Spleen (tissue), 11 donors: Measurements from ENCODE around the gene ACOD1. TPM values are rescaled to one million over a fixed set of nuclear protein-coding genes. Genes with fewer than 3 reads are reported as not detected.

Experiments used
- DNase-seq: peaks from one replicate; pipeline ENCODE4 v3.0.0-alpha.2; 2020
- H3K27ac ChIP-seq, 8 donors: fragments of 200-600 bp; sonication (generic) in 7 of 8; 1 replicate in 4 of 8; 2 replicates in 4 of 8; pipeline versions ENCODE4 v1.5.0 to v1.8.0; 2016 to 2021; ENCODE audit warnings: inconsistent platforms in 4 of 8, mild to moderate bottlenecking in 4 of 8, moderate library complexity in 1 of 8
- H3K27me3 ChIP-seq, 7 donors: fragments of 200-600 bp; sonication (generic) in 6 of 7; replicated peaks in 1 of 7; 1 replicate in 4 of 7; 2 replicates in 3 of 7; pipeline versions ENCODE4 v1.5.0 to v1.8.0; 2016 to 2021; ENCODE audit warnings: inconsistent platforms in 3 of 7, mild to moderate bottlenecking in 1 of 7
- H3K36me3 ChIP-seq, 6 donors: fragments of 200-600 bp; sonication (generic) in 5 of 6; 1 replicate in 4 of 6; 2 replicates in 2 of 6; pipeline versions ENCODE4 v1.5.0 to v1.8.0; 2016 to 2021; ENCODE audit warnings: inconsistent platforms in 2 of 6
- H3K4me1 ChIP-seq, 6 donors: fragments of 200-600 bp; sonication (generic) in 5 of 6; 1 replicate in 3 of 6; 2 replicates in 3 of 6; pipeline versions ENCODE4 v1.5.0 to v1.8.0; 2016 to 2021; ENCODE audit warnings: inconsistent platforms in 3 of 6
- H3K4me3 ChIP-seq, 8 donors: fragments of 200-600 bp; sonication (generic) in 7 of 8; 1 replicate in 4 of 8; 2 replicates in 4 of 8; pipeline versions ENCODE4 v1.5.0 to v1.8.0; 2016 to 2021; ENCODE audit warnings: inconsistent platforms in 4 of 8, mild to moderate bottlenecking in 4 of 8, moderate library complexity in 2 of 8
- H3K9me3 ChIP-seq, 8 donors: fragments of 200-600 bp; sonication (generic) in 7 of 8; 1 replicate in 4 of 8; 2 replicates in 4 of 8; pipeline versions ENCODE4 v1.5.0 to v1.8.0; 2016 to 2021; ENCODE audit warnings: inconsistent platforms in 4 of 8
- POLR2A ChIP-seq, 3 donors: fragments of 450-650 bp; IDR thresholded peaks; one replicate each; pipeline ENCODE4 v1.5.1; 2017; ENCODE audit warnings: antibody characterized with exemption in 3 of 3, mild to moderate bottlenecking in 1 of 3
- POLR2AphosphoS5 ChIP-seq, 3 donors: sonication (generic); formaldehyde crosslinking; IDR thresholded peaks; one replicate each; pipeline ENCODE4 v1.5.1; 2017; ENCODE audit warnings: antibody characterized with exemption in 3 of 3
- WGBS, 5 donors: extraction: QIAGEN DNeasy Blood & Tissue Kit in 3 of 5; methylation state at CpG; one replicate each; pipeline versions ENCODE4 v1.1.5 to v1.1.7; 2013 to 2018; 5-methylcytosine and 5-hydroxymethylcytosine counted together
- intact Hi-C: fragments of 100-400 bp; cut with DNase I; formaldehyde crosslinking; loops from one replicate; pipeline ENCODE4 v1.15.0; 2023; ENCODE audit warnings: low total_unique reads
- polyA plus RNA-seq, 3 donors: library from polyadenylated mRNA; stranded (reverse); fragments of 200-250 nt; gene quantifications; one replicate each; pipeline ENCODE4 v1.2.1, GENCODE V29; 2013
- total RNA-seq, 7 donors: library from RNA; depleted of rRNA in 3 of 7; stranded (reverse); fragments of >200 nt in 3 of 7; fragmentation: NEBNext Ultra II Directional in 4 of 7; extraction: Animal tissue kit (Norgen Biotek cat#: 25700) in 4 of 7; gene quantifications; one replicate each; pipeline versions ENCODE4 v1.1.0 to v1.2.1, GENCODE V29; 2016 to 2021
- TF ChIP-seq, protein P1 (sequence below), 11 experiments: fragments of 200-600 bp in 7 of 11; fragments of 450-650 bp in 4 of 11; sonication (generic) in 4 of 11; IDR thresholded peaks in 8 of 11; conservative IDR thresholded peaks in 3 of 11; 1 replicate in 7 of 11; 2 replicates in 4 of 11; pipeline versions ENCODE4 v1.4.0 to v1.8.0; 2016 to 2021; ENCODE audit warnings: antibody characterized with exemption in 11 of 11, inconsistent platforms in 4 of 11, mild to moderate bottlenecking in 1 of 11
- donor health status: healthy with polysubstance abuse.
- donor health status: DM: no; HTN: no; CAD: no; lungs with moderate emphysema.
- donor health status: DM: no; HTN: no; CAD: no.
- donor health status: Bipolar disorder and iron deficiency.
- donor health status: healthy.
- donor health status: DM: no; HTN: no; CAD: no.
- donor health status: DM: yes; HTN: yes; CAD: no.

Gene ACOD1
- total and polyA plus RNA-seq, 10 donors, result 0.10 to 0.33 (median 0.15) TPM; not detected in 6

DNA sequence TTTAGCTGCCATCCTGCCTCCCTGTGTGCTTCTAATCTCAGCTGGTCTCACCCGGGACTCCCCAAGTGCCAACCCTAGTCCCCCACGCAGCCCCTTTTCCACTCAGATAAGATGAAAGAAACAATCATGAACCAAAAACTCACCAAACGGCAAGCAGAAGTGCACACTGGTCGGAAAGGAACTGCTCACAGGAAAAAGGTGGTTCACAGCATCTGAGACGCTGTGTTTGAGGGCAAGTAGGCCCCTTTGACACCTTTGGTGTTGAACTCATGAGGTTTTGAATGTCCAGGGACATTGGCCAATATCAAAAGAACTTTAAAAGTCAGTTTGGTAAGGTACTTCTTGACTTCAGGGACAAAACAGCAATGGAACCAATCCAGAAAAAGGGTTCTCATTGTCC lies 20.4 kb upstream of the ACOD1 start:
- peaks cover 0 to 14% (median 9%) of the 10 kb centered on the region in 8 donors for H3K9me3 ChIP-seq
- 43 to 60% (median 54%) methylated on average over 5 of the region's 5 CpGs for WGBS, 5 donors
- intact Hi-C loops, result no loop called here

GRCh38 chr13:76928456-76928855 lies 19.9 kb upstream of the ACOD1 start:
- Histone ChIP-seq H3K36me3 (no peaks in the 10 kb centered on the region), H3K27me3 (no peaks in the 10 kb centered on the region), H3K27ac (no peak overlapping the region), H3K4me3 (no peak overlapping the region), H3K9me3 (peaks cover 0 to 14% (median 9%) of the 10 kb centered on the region in 8 donors), H3K4me1 (no peaks in the 10 kb centered on the region)
- TF ChIP-seq POLR2AphosphoS5 (IDR thresholded peaks at IDR 0.05) (no peak), POLR2A (IDR thresholded peaks at IDR 0.05) (no peak)
- TF ChIP-seq, protein P1, sequence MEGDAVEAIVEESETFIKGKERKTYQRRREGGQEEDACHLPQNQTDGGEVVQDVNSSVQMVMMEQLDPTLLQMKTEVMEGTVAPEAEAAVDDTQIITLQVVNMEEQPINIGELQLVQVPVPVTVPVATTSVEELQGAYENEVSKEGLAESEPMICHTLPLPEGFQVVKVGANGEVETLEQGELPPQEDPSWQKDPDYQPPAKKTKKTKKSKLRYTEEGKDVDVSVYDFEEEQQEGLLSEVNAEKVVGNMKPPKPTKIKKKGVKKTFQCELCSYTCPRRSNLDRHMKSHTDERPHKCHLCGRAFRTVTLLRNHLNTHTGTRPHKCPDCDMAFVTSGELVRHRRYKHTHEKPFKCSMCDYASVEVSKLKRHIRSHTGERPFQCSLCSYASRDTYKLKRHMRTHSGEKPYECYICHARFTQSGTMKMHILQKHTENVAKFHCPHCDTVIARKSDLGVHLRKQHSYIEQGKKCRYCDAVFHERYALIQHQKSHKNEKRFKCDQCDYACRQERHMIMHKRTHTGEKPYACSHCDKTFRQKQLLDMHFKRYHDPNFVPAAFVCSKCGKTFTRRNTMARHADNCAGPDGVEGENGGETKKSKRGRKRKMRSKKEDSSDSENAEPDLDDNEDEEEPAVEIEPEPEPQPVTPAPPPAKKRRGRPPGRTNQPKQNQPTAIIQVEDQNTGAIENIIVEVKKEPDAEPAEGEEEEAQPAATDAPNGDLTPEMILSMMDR (IDR thresholded peaks at IDR 0.05 in 8 of 11, conservative IDR thresholded peaks at IDR 0.05 in 3 of 11), result no peak
- whole genome bisulfite sequencing, 5 donors, result 77 to 90% (median 87%) methylated on average over 3 of the region's 3 CpGs
- intact Hi-C loops, result no loop called here
- no peak for DNase-seq

More for the DNA sequence above, 20.4 kb upstream of the ACOD1 start:
- H3K27ac ChIP-seq, result no peak overlapping the region
- H3K27me3 ChIP-seq, result no peaks in the 10 kb centered on the region
- no peaks in the 10 kb centered on the region for H3K36me3 ChIP-seq
- no peaks in the 10 kb centered on the region for H3K4me1 ChIP-seq
- TF ChIP-seq POLR2AphosphoS5 (IDR thresholded peaks at IDR 0.05) (no peak), POLR2A (IDR thresholded peaks at IDR 0.05) (no peak)
- TF ChIP-seq, protein P1 (IDR thresholded peaks at IDR 0.05 in 8 of 11, conservative IDR thresholded peaks at IDR 0.05 in 3 of 11), result no peak
- no peak overlapping the region for H3K4me3 ChIP-seq
- no peak for DNase-seq

- no peak for DNase-seq
- no peaks in the 10 kb centered on the region for H3K36me3 ChIP-seq
- H3K4me1 ChIP-seq, result no peaks in the 10 kb centered on the region
- 73 to 90% (median 85%) methylated on average over 8 of the region's 8 CpGs for WGBS, 5 donors
- no peaks in the 10 kb centered on the region for H3K27me3 ChIP-seq
- H3K4me3 ChIP-seq, result no peak overlapping the region
- intact Hi-C loops, result no loop called here
- TF ChIP-seq POLR2A (IDR thresholded peaks at IDR 0.05), result no peak
- no peak for TF ChIP-seq POLR2AphosphoS5 (IDR thresholded peaks at IDR 0.05)
- TF ChIP-seq, protein P1 (IDR thresholded peaks at IDR 0.05 in 8 of 11, conservative IDR thresholded peaks at IDR 0.05 in 3 of 11), result no peak
- peaks cover 0 to 14% (median 9%) of the 10 kb centered on the region in 8 donors for H3K9me3 ChIP-seq
- H3K27ac ChIP-seq, result no peak overlapping the region
Observed at GRCh38 chr13:76929320-76929719, 19.0 kb upstream of the ACOD1 start.

DNA sequence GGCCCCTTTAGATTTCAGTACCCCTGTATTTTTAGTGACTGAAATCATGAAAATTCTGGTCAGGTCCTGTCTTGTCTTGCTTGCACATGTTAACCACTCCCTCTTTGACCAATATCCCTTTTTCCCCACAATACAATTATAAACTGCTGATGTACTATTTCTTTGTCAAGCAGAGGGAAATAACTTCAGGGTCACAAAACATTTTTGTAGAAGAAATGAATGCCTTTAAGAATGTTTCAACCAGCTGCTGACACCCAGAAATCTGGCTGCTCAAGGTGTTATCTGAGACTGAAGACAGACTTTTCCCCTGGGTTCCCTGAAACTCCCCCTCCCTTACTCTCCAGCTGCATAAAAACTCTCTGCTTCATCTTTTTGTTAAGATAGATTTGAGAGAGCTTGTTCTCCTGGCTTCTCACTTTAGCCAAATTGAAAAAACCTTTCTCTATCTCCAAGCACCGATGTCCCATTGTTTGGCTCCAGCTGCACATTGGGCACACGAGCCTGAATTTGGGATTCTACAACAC lies 18.4 kb upstream of the ACOD1 start:
- no peaks in the 10 kb centered on the region for H3K4me1 ChIP-seq
- 84 to 96% (median 86%) methylated on average over 2 of the region's 2 CpGs for WGBS, 5 donors
- no peak overlapping the region for H3K27ac ChIP-seq
- no peak for TF ChIP-seq POLR2AphosphoS5 (IDR thresholded peaks at IDR 0.05)
- TF ChIP-seq POLR2A (IDR thresholded peaks at IDR 0.05), result no peak
- TF ChIP-seq, protein P1 (IDR thresholded peaks at IDR 0.05 in 8 of 11, conservative IDR thresholded peaks at IDR 0.05 in 3 of 11), result no peak
- no peak overlapping the region for H3K4me3 ChIP-seq
- DNase-seq, result no peak
- no peaks in the 10 kb centered on the region for H3K27me3 ChIP-seq
- H3K36me3 ChIP-seq, result no peaks in the 10 kb centered on the region
- H3K9me3 ChIP-seq, result peaks cover 0 to 14% (median 9%) of the 10 kb centered on the region in 8 donors
- intact Hi-C loops, result no loop called here
